ENCODE measurements around the gene SEC14L1.

Gene SEC14L1

GRCh38 chr17:77200711-77201110 is 59.9 kb downstream of the SEC14L1 start:
- no peak for DNase-seq

GRCh38 chr17:77203436-77203835 is 62.7 kb downstream of the SEC14L1 start:
- DNase-seq, result no peak

GRCh38 chr17:77203846-77204245 is 63.1 kb downstream of the SEC14L1 start:
- no peak for DNase-seq

- DNase-seq, result no peak
These were observed 63.8 kb downstream of the SEC14L1 start for GRCh38 chr17:77204536-77204935.

- no peak for DNase-seq
These were observed 64.8 kb downstream of the SEC14L1 start for GRCh38 chr17:77205396-77206125.

- DNase-seq, result no peak
These were observed 65.6 kb downstream of the SEC14L1 start for GRCh38 chr17:77206158-77206956.

- no peak for DNase-seq
These were observed 67.0 kb downstream of the SEC14L1 start for GRCh38 chr17:77207689-77208216.

GRCh38 chr17:77208217-77208808 is 67.5 kb downstream of the SEC14L1 start:
- DNase-seq, result no peak

GRCh38 chr17:77208856-77209255 is 68.1 kb downstream of the SEC14L1 start:
- no peak for DNase-seq

- DNase-seq, result no peak
These were observed 68.6 kb downstream of the SEC14L1 start for GRCh38 chr17:77209330-77209748.

- no peak for DNase-seq
These were observed 69.6 kb downstream of the SEC14L1 start for GRCh38 chr17:77210331-77210730.

- DNase-seq, result no peak
These were observed 70.3 kb downstream of the SEC14L1 start for GRCh38 chr17:77210946-77211541.

GRCh38 chr17:77211681-77212080 is 70.9 kb downstream of the SEC14L1 start:
- no peak for DNase-seq

GRCh38 chr17:77212081-77212832 is 71.5 kb downstream of the SEC14L1 start:
- no peak for DNase-seq

- no peak for DNase-seq
These were observed 72.3 kb downstream of the SEC14L1 start for GRCh38 chr17:77212833-77213777.

- no peak for DNase-seq
These were observed 73.0 kb downstream of the SEC14L1 start for GRCh38 chr17:77213778-77214132.

GRCh38 chr17:77214328-77214727 is 73.6 kb downstream of the SEC14L1 start:
- DNase-seq, result no peak

GRCh38 chr17:77214743-77215142 is 74.0 kb downstream of the SEC14L1 start:
- no peak for DNase-seq

- no peak for DNase-seq
These were observed 74.5 kb downstream of the SEC14L1 start for GRCh38 chr17:77215281-77215680.

- no peak for DNase-seq
These were observed 75.7 kb downstream of the SEC14L1 start for GRCh38 chr17:77216486-77216885.

GRCh38 chr17:77217123-77217522 is 76.4 kb downstream of the SEC14L1 start:
- no peak for DNase-seq
